Measurements from ENCODE around the gene SNX22. TPM values are rescaled to one million over a fixed set of nuclear protein-coding genes. Genes with fewer than 3 reads are reported as not detected.

The SNX22 gene
- total and polyA plus RNA-seq, 9 of the 15 experiments (the other 6 are each of a cell fraction or from before 2014, with no cell fraction given): 0.91 to 3.0 (median 2.0) TPM

- TF ChIP-seq JUN (IDR thresholded peaks at IDR 0.05; ENCODE audit: borderline replicate concordance, low read depth, low read length) (0 out of 2 replicates have a peak, but pooled peaks have one; percentile 6), JUN (CRISPR knock-in tag; IDR thresholded peaks at IDR 0.05; ENCODE audit: borderline replicate concordance) (no peak; the same call in 1 of the 2 replicates), MAX (CRISPR knock-in tag; IDR thresholded peaks at IDR 0.05) (peak; percentile 73), ZNF146 (CRISPR knock-in tag; IDR thresholded peaks at IDR 0.05; ENCODE audit: unreplicated experiment) (no peak), ZNF316 (IDR thresholded peaks at IDR 0.05) (no peak), BRCA1 (IDR thresholded peaks at IDR 0.05) (no peak), BRCA1 (CRISPR knock-in tag; IDR thresholded peaks at IDR 0.05) (no peak), PRMT5 (CRISPR knock-in tag; IDR thresholded peaks at IDR 0.05) (no peak), ZKSCAN3 (CRISPR knock-in tag; IDR thresholded peaks at IDR 0.05) (no peak)
- TF ChIP-seq, protein P1, sequence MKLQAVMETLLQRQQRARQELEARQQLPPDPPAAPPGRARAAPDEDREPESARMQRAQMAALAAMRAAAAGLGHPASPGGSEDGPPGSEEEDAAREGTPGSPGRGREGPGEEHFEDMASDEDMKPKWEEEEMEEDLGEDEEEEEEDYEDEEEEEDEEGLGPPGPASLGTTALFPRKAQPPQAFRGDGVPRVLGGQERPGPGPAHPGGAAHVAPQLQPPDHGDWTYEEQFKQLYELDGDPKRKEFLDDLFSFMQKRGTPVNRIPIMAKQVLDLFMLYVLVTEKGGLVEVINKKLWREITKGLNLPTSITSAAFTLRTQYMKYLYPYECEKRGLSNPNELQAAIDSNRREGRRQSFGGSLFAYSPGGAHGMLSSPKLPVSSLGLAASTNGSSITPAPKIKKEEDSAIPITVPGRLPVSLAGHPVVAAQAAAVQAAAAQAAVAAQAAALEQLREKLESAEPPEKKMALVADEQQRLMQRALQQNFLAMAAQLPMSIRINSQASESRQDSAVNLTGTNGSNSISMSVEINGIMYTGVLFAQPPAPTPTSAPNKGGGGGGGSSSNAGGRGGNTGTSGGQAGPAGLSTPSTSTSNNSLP (IDR thresholded peaks at IDR 0.05; ENCODE audit: borderline replicate concordance, low read depth, low read length): no peak; the same call in 1 of the 2 replicates
- TF ChIP-seq, protein P2, sequence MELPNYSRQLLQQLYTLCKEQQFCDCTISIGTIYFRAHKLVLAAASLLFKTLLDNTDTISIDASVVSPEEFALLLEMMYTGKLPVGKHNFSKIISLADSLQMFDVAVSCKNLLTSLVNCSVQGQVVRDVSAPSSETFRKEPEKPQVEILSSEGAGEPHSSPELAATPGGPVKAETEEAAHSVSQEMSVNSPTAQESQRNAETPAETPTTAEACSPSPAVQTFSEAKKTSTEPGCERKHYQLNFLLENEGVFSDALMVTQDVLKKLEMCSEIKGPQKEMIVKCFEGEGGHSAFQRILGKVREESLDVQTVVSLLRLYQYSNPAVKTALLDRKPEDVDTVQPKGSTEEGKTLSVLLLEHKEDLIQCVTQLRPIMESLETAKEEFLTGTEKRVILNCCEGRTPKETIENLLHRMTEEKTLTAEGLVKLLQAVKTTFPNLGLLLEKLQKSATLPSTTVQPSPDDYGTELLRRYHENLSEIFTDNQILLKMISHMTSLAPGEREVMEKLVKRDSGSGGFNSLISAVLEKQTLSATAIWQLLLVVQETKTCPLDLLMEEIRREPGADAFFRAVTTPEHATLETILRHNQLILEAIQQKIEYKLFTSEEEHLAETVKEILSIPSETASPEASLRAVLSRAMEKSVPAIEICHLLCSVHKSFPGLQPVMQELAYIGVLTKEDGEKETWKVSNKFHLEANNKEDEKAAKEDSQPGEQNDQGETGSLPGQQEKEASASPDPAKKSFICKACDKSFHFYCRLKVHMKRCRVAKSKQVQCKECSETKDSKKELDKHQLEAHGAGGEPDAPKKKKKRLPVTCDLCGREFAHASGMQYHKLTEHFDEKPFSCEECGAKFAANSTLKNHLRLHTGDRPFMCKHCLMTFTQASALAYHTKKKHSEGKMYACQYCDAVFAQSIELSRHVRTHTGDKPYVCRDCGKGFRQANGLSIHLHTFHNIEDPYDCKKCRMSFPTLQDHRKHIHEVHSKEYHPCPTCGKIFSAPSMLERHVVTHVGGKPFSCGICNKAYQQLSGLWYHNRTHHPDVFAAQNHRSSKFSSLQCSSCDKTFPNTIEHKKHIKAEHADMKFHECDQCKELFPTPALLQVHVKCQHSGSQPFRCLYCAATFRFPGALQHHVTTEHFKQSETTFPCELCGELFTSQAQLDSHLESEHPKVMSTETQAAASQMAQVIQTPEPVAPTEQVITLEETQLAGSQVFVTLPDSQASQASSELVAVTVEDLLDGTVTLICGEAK (IDR thresholded peaks at IDR 0.05): peak; percentile 93
- TF ChIP-seq, protein P2 (CRISPR knock-in tag; IDR thresholded peaks at IDR 0.05): no peak
- TF ChIP-seq, protein P3, sequence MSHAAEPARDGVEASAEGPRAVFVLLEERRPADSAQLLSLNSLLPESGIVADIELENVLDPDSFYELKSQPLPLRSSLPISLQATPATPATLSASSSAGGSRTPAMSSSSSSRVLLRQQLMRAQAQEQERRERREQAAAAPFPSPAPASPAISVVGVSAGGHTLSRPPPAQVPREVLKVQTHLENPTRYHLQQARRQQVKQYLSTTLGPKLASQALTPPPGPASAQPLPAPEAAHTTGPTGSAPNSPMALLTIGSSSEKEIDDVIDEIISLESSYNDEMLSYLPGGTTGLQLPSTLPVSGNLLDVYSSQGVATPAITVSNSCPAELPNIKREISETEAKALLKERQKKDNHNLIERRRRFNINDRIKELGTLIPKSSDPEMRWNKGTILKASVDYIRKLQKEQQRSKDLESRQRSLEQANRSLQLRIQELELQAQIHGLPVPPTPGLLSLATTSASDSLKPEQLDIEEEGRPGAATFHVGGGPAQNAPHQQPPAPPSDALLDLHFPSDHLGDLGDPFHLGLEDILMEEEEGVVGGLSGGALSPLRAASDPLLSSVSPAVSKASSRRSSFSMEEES (CRISPR knock-in tag; IDR thresholded peaks at IDR 0.05): no peak
These were observed 11.5 kb downstream of the SNX22 start, which contains the start of gene PPIB (continued) for GRCh38 chr15:64162869-64163658.

Data from K562 (cell line).